ENCODE measurements around the gene ALLC. TPM values are rescaled to one million over a fixed set of nuclear protein-coding genes. Genes with fewer than 3 reads are reported as not detected.

The ALLC gene
- total and polyA plus RNA-seq, 7 experiments from 2014 or later, result not detected

- Mint-ChIP-seq H3K27me3 (no peaks in the 10 kb centered on the region), H3K4me1 (peaks cover 5 to 18% (median 9%) of the 10 kb centered on the region in 7 donors), H3K4me3 (no peak overlapping the region), H3K9me3 (peaks cover 0 to 2% (median 0%) of the 10 kb centered on the region in 11 donors), H3K27ac (no peak overlapping the region), H3K36me3 (no peaks in the 10 kb centered on the region)
- intact Hi-C loops (cut with micrococcal nuclease), result no loop called here
- CTCF ChIA-PET, result interaction anchor here (1.0 kb wide), 1 partner anchor 225 kb away, joined by 3 read pairs; no protein-coding TSS in a partner anchor
- no peak for ATAC-seq
- H3K9me3 ChIP-seq (ENCODE audit: control insufficient read depth in 2 of 3, low read length in 3 of 3), result no peaks in the 10 kb centered on the region
- no peak overlapping the region for H3K27ac ChIP-seq (ENCODE audit: low read depth, low read length)
- no peaks in the 10 kb centered on the region for H3K36me3 ChIP-seq (ENCODE audit: control insufficient read depth in 2 of 3, insufficient read depth in 3 of 3, low read length in 3 of 3)
- no peak overlapping the region for H3K4me3 ChIP-seq (ENCODE audit: low read length)
- no peaks in the 10 kb centered on the region for H3K27me3 ChIP-seq (ENCODE audit: control insufficient read depth in 2 of 2, insufficient read depth in 2 of 2, low read length in 2 of 2)
- H3K4me1 ChIP-seq (ENCODE audit: control insufficient read depth in 2 of 2, insufficient read depth in 2 of 2, low read length in 2 of 2), result no peaks in the 10 kb centered on the region
- POLR2A ChIA-PET, result no interaction called here
- no peak for DNase-seq
Measured at GRCh38 chr2:3648652-3649177, 9.3 kb upstream of the ALLC start.

GRCh38 chr2:3649581-3649980 lies 8.4 kb upstream of the ALLC start:
- ATAC-seq (no peak), DNase-seq (no peak)
- H3K36me3 Mint-ChIP-seq, result no peaks in the 10 kb centered on the region
- Histone ChIP-seq H3K27me3 (ENCODE audit: control insufficient read depth in 2 of 2, insufficient read depth in 2 of 2, low read length in 2 of 2) (no peaks in the 10 kb centered on the region), H3K27ac (ENCODE audit: low read depth, low read length) (no peak overlapping the region), H3K4me3 (ENCODE audit: low read length) (no peak overlapping the region), H3K4me1 (ENCODE audit: control insufficient read depth in 2 of 2, insufficient read depth in 2 of 2, low read length in 2 of 2) (no peaks in the 10 kb centered on the region), H3K36me3 (ENCODE audit: control insufficient read depth in 2 of 3, insufficient read depth in 3 of 3, low read length in 3 of 3) (no peaks in the 10 kb centered on the region), H3K9me3 (ENCODE audit: control insufficient read depth in 2 of 3, low read length in 3 of 3) (no peaks in the 10 kb centered on the region)
- no peaks in the 10 kb centered on the region for H3K27me3 Mint-ChIP-seq
- intact Hi-C loops (cut with micrococcal nuclease), result no loop called here
- H3K27ac Mint-ChIP-seq, result no peak overlapping the region
- H3K9me3 Mint-ChIP-seq, result peaks cover 0 to 2% (median 0%) of the 10 kb centered on the region in 11 donors
- peak overlapping the region in 2 of 10 donors; percentile 31 to 81 for H3K4me3 Mint-ChIP-seq
- peaks cover 5 to 18% (median 9%) of the 10 kb centered on the region in 7 donors for H3K4me1 Mint-ChIP-seq
- ChIA-PET POLR2A (no interaction called here), CTCF (interaction anchor here (3.7 kb wide), 1 partner anchor 226 kb away, joined by 28 read pairs; no protein-coding TSS in a partner anchor)

GRCh38 chr2:3650140-3650920 lies 7.7 kb upstream of the ALLC start:
- ATAC-seq (no peak), DNase-seq (no peak)
- no peak overlapping the region for H3K27ac ChIP-seq (ENCODE audit: low read depth, low read length)
- H3K4me3 Mint-ChIP-seq, result peak overlapping the region; percentile 78 to 94 (median 84)
- ChIA-PET CTCF (interaction anchor here (1.6 to 3.7 kb wide), 2 partner anchors 227 to 272 kb away, joined by 3 to 28 read pairs; partner anchors contain the start of gene EIPR1), POLR2A (interaction anchor here (2.7 kb wide), 1 partner anchor 74 kb away, joined by 14 read pairs; no protein-coding TSS in a partner anchor)
- H3K27me3 ChIP-seq (ENCODE audit: control insufficient read depth in 2 of 2, insufficient read depth in 2 of 2, low read length in 2 of 2), result no peaks in the 10 kb centered on the region
- H3K4me3 ChIP-seq (ENCODE audit: low read length), result no peak overlapping the region
- peaks cover 5 to 18% (median 9%) of the 10 kb centered on the region in 7 donors for H3K4me1 Mint-ChIP-seq
- intact Hi-C loops (cut with micrococcal nuclease), result loop anchor here (2.0 to 5.0 kb wide), 3 partner anchors 408 to 1764 kb away; no protein-coding TSS in a partner anchor
- H3K9me3 Mint-ChIP-seq, result peaks cover 0 to 2% (median 0%) of the 10 kb centered on the region in 11 donors
- H3K9me3 ChIP-seq (ENCODE audit: control insufficient read depth in 2 of 3, low read length in 3 of 3), result no peaks in the 10 kb centered on the region
- H3K27me3 Mint-ChIP-seq, result no peaks in the 10 kb centered on the region
- no peaks in the 10 kb centered on the region for H3K36me3 ChIP-seq (ENCODE audit: control insufficient read depth in 2 of 3, insufficient read depth in 3 of 3, low read length in 3 of 3)
- H3K27ac Mint-ChIP-seq, result peak overlapping the region in 7 of 9 donors; percentile 58 to 98 (median 79)
- H3K4me1 ChIP-seq (ENCODE audit: control insufficient read depth in 2 of 2, insufficient read depth in 2 of 2, low read length in 2 of 2), result no peaks in the 10 kb centered on the region
- H3K36me3 Mint-ChIP-seq, result no peaks in the 10 kb centered on the region

GRCh38 chr2:3651691-3652648 lies 6.0 kb upstream of the ALLC start:
- ATAC-seq (peak; percentile 74), DNase-seq (peak; percentile 29 to 87 (median 77))
- Histone ChIP-seq H3K4me1 (ENCODE audit: control insufficient read depth in 2 of 2, insufficient read depth in 2 of 2, low read length in 2 of 2) (no peaks in the 10 kb centered on the region), H3K36me3 (ENCODE audit: control insufficient read depth in 2 of 3, insufficient read depth in 3 of 3, low read length in 3 of 3) (no peaks in the 10 kb centered on the region), H3K27me3 (ENCODE audit: control insufficient read depth in 2 of 2, insufficient read depth in 2 of 2, low read length in 2 of 2) (no peaks in the 10 kb centered on the region), H3K27ac (ENCODE audit: low read depth, low read length) (peak overlapping the region; percentile 4), H3K9me3 (ENCODE audit: control insufficient read depth in 2 of 3, low read length in 3 of 3) (no peaks in the 10 kb centered on the region), H3K4me3 (ENCODE audit: low read length) (peak overlapping the region; percentile 73)
- H3K9me3 Mint-ChIP-seq, result peaks cover 0 to 2% (median 0%) of the 10 kb centered on the region in 11 donors
- peak overlapping the region; percentile 58 to 98 (median 90) for H3K27ac Mint-ChIP-seq
- H3K36me3 Mint-ChIP-seq, result no peaks in the 10 kb centered on the region
- ChIA-PET CTCF (interaction anchor here (0.5 to 3.7 kb wide), 12 partner anchors 11 to 350 kb away, joined by 3 to 28 read pairs (median 4); partner anchors contain the start of genes EIPR1 and RNASEH1), POLR2A (interaction anchor here (1.6 to 2.7 kb wide), 5 partner anchors 42 to 274 kb away, joined by 7 to 14 read pairs (median 12); partner anchors contain the start of genes ADI1, EIPR1 and RNASEH1)
- H3K4me1 Mint-ChIP-seq, result peaks cover 5 to 18% (median 9%) of the 10 kb centered on the region in 7 donors
- intact Hi-C loops (cut with micrococcal nuclease), result loop anchor here (1.0 to 5.0 kb wide), 14 partner anchors 47 to 1765 kb away; partner anchors contain the start of genes ADI1 (in 2 of the 2), RNASEH1 (in 2 of the 2), RPS7 (in 2 of the 2) and EIPR1 (in 1 of the 2)
- H3K27me3 Mint-ChIP-seq, result no peaks in the 10 kb centered on the region
- H3K4me3 Mint-ChIP-seq, result peak overlapping the region; percentile 78 to 94 (median 87)

GRCh38 chr2:3652896-3653625 lies 4.9 kb upstream of the ALLC start:
- Mint-ChIP-seq H3K4me1 (peaks cover 5 to 18% (median 9%) of the 10 kb centered on the region in 7 donors), H3K4me3 (peak overlapping the region in 1 of 10 donors; percentile 26), H3K9me3 (peaks cover 0 to 2% (median 0%) of the 10 kb centered on the region in 11 donors), H3K27me3 (no peaks in the 10 kb centered on the region), H3K36me3 (no peaks in the 10 kb centered on the region), H3K27ac (peak overlapping the region in 2 of 9 donors; percentile 33 to 58)
- no peak for DNase-seq
- ChIA-PET POLR2A (interaction anchor here (0.7 to 2.7 kb wide), 4 partner anchors 44 to 275 kb away, joined by 3 to 14 read pairs (median 10); partner anchors contain the start of gene EIPR1), CTCF (interaction anchor here (1.1 to 3.7 kb wide), 4 partner anchors 73 to 232 kb away, joined by 3 to 28 read pairs (median 9); no protein-coding TSS in a partner anchor)
- Histone ChIP-seq H3K4me1 (ENCODE audit: control insufficient read depth in 2 of 2, insufficient read depth in 2 of 2, low read length in 2 of 2) (no peaks in the 10 kb centered on the region), H3K27me3 (ENCODE audit: control insufficient read depth in 2 of 2, insufficient read depth in 2 of 2, low read length in 2 of 2) (no peaks in the 10 kb centered on the region), H3K9me3 (ENCODE audit: control insufficient read depth in 2 of 3, low read length in 3 of 3) (no peaks in the 10 kb centered on the region), H3K36me3 (ENCODE audit: control insufficient read depth in 2 of 3, insufficient read depth in 3 of 3, low read length in 3 of 3) (no peaks in the 10 kb centered on the region), H3K4me3 (ENCODE audit: low read length) (no peak overlapping the region), H3K27ac (ENCODE audit: low read depth, low read length) (no peak overlapping the region)
- intact Hi-C loops (cut with micrococcal nuclease), result loop anchor here (1.0 to 5.0 kb wide), 3 partner anchors 78 to 411 kb away; partner anchors contain the start of genes ADI1 (in 1 of the 2) and RPS7 (in 1 of the 2)
- no peak for ATAC-seq

All from naive thymus-derived CD4-positive, alpha-beta T cell (primary cell).